SU-DHL-6 (cell line): ENCODE measurements around the gene PRDM16.

Experiments used
- EZH2phosphoT487 ChIP-seq: fragments of 200-600 bp; sonication (generic), shearing (Covaris generic); conservative IDR thresholded peaks from 2 replicates; pipeline ENCODE4 v1.6.1; 2018; ENCODE audit warnings: mild to moderate bottlenecking, antibody characterized with exemption, low read length, moderate library complexity, mixed read lengths
- TF ChIP-seq, protein P1 (sequence below): fragments of 200-600 bp; sonication (generic); IDR thresholded peaks from one replicate; pipeline ENCODE4 v1.5.1; 2017; ENCODE audit warnings: antibody characterized with exemption, mild to moderate bottlenecking, low read length, moderate library complexity; ENCODE audit not compliant: insufficient read depth, poor library complexity, severe bottlenecking

DNA sequence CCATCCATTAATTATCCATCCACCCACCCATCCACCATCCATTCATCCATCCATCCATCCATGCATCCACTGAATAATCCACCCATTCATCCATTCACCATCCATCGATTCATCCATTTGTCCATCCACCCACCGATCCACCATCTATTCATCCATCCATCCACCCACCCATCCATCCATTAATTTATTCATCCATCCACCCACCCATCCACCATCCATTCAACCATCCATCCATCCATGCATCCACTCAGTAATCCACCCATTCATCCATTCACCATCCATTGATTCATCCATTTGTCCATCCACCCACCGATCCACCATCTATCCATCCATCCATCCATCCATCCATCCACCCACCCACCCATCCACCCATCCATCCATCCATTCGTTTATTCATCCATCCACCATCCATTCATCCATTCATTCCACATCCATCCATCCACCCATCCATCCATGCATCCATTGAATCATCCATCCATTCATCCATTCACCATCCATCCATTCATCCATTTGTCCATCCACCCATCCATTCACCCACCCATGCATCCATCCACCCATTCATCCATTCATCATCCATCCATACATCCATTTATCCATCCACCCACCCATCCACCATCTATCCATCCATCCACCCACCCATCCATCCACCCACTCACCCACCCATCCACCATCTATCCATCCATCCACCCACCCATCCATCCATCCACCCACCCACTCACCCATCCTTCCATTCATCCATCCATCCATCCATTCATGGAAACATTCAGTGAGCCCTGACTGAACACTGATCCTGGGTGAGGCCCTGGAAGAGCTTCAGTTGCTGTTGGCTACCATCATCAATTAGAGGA is 302.1 kb downstream of the PRDM16 start:
- TF ChIP-seq, protein P1, sequence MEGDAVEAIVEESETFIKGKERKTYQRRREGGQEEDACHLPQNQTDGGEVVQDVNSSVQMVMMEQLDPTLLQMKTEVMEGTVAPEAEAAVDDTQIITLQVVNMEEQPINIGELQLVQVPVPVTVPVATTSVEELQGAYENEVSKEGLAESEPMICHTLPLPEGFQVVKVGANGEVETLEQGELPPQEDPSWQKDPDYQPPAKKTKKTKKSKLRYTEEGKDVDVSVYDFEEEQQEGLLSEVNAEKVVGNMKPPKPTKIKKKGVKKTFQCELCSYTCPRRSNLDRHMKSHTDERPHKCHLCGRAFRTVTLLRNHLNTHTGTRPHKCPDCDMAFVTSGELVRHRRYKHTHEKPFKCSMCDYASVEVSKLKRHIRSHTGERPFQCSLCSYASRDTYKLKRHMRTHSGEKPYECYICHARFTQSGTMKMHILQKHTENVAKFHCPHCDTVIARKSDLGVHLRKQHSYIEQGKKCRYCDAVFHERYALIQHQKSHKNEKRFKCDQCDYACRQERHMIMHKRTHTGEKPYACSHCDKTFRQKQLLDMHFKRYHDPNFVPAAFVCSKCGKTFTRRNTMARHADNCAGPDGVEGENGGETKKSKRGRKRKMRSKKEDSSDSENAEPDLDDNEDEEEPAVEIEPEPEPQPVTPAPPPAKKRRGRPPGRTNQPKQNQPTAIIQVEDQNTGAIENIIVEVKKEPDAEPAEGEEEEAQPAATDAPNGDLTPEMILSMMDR: no peak
- TF ChIP-seq EZH2phosphoT487: no peak
